Pulmonary artery endothelial cell (primary cell): ENCODE measurements around the gene SETBP1. TPM values are rescaled to one million over a fixed set of nuclear protein-coding genes. Genes with fewer than 3 reads are reported as not detected.

ENCODE experiments used
- DNase-seq: peaks from one replicate; pipeline ENCODE4 v3.0.0-alpha.2; 2011; ENCODE audit warnings: low read depth, low spot score
- total RNA-seq: library from RNA; depleted of rRNA; stranded (reverse); fragments of >200 nt; gene quantifications from 2 replicates; pipeline ENCODE4 v1.2.3, GENCODE V29; 2014

The SETBP1 gene
- total RNA-seq, 1 donor from 2014 or later = 4.0 TPM

- DNase-seq = no peak
Measured at GRCh38 chr18:44870631-44871502, 190.2 kb downstream of the SETBP1 start.

- no peak for DNase-seq
Measured at GRCh38 chr18:44871771-44872170, 191.1 kb downstream of the SETBP1 start.

- DNase-seq = no peak
Measured at GRCh38 chr18:44876024-44876423, 195.3 kb downstream of the SETBP1 start.

- DNase-seq = no peak
Measured at GRCh38 chr18:44876755-44877154, 196.1 kb downstream of the SETBP1 start.

GRCh38 chr18:44878335-44878734 is 197.6 kb downstream of the SETBP1 start:
- no peak for DNase-seq

- DNase-seq = no peak
Measured at GRCh38 chr18:44880170-44880569, 199.5 kb downstream of the SETBP1 start.

GRCh38 chr18:44881461-44882162 is 200.9 kb downstream of the SETBP1 start:
- DNase-seq = no peak

- no peak for DNase-seq
Measured at GRCh38 chr18:44882163-44882868, 201.6 kb downstream of the SETBP1 start.

GRCh38 chr18:44883671-44884070 is 203.0 kb downstream of the SETBP1 start:
- no peak for DNase-seq

- DNase-seq = no peak
Measured at GRCh38 chr18:44884431-44884830, 203.7 kb downstream of the SETBP1 start.

GRCh38 chr18:44885507-44885906 is 204.8 kb downstream of the SETBP1 start:
- DNase-seq = no peak

- DNase-seq = no peak
Measured at GRCh38 chr18:44887227-44887631, 206.5 kb downstream of the SETBP1 start.

GRCh38 chr18:44889111-44889510 is 208.4 kb downstream of the SETBP1 start:
- DNase-seq = no peak

- DNase-seq = no peak
Measured at GRCh38 chr18:44893045-44893706, 212.5 kb downstream of the SETBP1 start.

GRCh38 chr18:44893966-44894365 is 213.3 kb downstream of the SETBP1 start:
- DNase-seq = no peak

- DNase-seq = peak; percentile 15
Measured at GRCh38 chr18:44895176-44895798, 214.6 kb downstream of the SETBP1 start.

GRCh38 chr18:44896846-44897245 is 216.2 kb downstream of the SETBP1 start:
- no peak for DNase-seq

GRCh38 chr18:44897411-44897810 is 216.7 kb downstream of the SETBP1 start:
- DNase-seq = no peak

- DNase-seq = no peak
Measured at GRCh38 chr18:44897816-44898215, 217.1 kb downstream of the SETBP1 start.

GRCh38 chr18:44898498-44898897 is 217.8 kb downstream of the SETBP1 start:
- DNase-seq = no peak

- no peak for DNase-seq
Measured at GRCh38 chr18:44899832-44900231, 219.1 kb downstream of the SETBP1 start.
